ENCODE data around the gene HOXD9.

DNA sequence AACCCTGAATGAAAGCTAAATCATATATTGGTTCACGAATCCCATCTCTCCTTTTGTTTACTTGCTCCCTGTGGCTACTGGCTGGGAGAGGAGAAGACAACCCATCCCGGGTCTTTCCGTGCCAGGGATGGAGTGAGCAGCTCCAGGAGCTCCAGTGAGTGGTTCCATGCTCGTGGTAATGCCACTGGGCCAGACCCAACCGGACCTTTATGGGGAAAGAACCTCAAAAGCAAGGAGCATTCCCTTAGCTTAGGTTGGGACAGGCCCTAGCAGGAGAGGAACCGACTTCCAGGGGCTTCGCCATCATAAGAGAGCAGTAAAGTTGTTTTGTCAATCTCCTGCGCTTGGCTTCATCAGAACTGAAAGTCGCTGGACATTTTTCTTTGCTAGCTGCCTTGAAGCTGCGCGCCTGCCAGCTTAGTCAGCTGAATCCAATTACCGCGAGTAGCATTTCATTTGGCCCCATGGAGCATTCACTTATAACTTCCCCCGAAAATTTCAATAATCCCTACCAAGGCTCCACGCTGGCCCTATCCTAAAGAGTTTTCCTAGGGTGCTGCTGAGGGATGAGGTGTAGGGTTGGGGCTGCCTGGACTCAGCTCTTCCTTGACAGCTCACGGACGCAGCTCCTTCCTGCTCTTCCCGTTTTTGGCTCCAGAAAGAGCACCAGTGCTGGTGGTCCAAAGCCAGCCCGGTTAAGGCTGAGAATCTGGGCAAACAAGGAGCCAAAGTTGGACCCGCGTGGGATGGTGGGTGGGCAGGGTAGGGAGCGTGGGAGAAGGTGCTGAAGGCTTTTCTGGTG lies 39.5 kb downstream of the HOXD9 start:
- TF ChIP-seq, protein P1, sequence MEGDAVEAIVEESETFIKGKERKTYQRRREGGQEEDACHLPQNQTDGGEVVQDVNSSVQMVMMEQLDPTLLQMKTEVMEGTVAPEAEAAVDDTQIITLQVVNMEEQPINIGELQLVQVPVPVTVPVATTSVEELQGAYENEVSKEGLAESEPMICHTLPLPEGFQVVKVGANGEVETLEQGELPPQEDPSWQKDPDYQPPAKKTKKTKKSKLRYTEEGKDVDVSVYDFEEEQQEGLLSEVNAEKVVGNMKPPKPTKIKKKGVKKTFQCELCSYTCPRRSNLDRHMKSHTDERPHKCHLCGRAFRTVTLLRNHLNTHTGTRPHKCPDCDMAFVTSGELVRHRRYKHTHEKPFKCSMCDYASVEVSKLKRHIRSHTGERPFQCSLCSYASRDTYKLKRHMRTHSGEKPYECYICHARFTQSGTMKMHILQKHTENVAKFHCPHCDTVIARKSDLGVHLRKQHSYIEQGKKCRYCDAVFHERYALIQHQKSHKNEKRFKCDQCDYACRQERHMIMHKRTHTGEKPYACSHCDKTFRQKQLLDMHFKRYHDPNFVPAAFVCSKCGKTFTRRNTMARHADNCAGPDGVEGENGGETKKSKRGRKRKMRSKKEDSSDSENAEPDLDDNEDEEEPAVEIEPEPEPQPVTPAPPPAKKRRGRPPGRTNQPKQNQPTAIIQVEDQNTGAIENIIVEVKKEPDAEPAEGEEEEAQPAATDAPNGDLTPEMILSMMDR (IDR thresholded peaks at IDR 0.05; ENCODE audit: insufficient read depth, low read length): no peak
- TF ChIP-seq POLR2AphosphoS5 (IDR thresholded peaks at IDR 0.05; ENCODE audit: low read depth): no peak

Data from HL-60 (cell line).